SK-N-SH treated with all-trans-retinoic acid at 6 μM for 48 hours (cell line): Measurements from ENCODE around the gene ERICH4.
A peak's percentile ranks its signal among the peaks of the same experiment; 100 is the strongest.

Source experiments
- ATAC-seq: fragments of 200-7000 bp; cut with Tn5 transposase; 3 replicates; pipeline ENCODE4 v1.9.1; 2020; ENCODE audit warnings: mild to moderate bottlenecking, moderate library complexity
- BACH2 ChIP-seq: fragments of 250-450 bp; sonication (Bioruptor Pico); IDR thresholded peaks from 2 replicates; pipeline ENCODE4 v1.9.0; 2021; ENCODE audit warnings: mild to moderate bottlenecking, borderline replicate concordance
- CSDC2 ChIP-seq: fragments of 250-450 bp; sonication (Bioruptor Pico); IDR thresholded peaks from 2 replicates; pipeline ENCODE4 v1.5.0; 2020; ENCODE audit warnings: mild to moderate bottlenecking, moderate library complexity
- ESRRG ChIP-seq: fragments of 250-450 bp; sonication (Bioruptor Pico); IDR thresholded peaks from 2 replicates; pipeline ENCODE4 v1.6.1; 2021; ENCODE audit warnings: mild to moderate bottlenecking
- GLIS3 ChIP-seq: fragments of 250-450 bp; sonication (Bioruptor Pico); IDR thresholded peaks from 2 replicates; pipeline ENCODE4 v1.5.0; 2020; ENCODE audit warnings: mild to moderate bottlenecking, moderate library complexity
- ISL1 ChIP-seq: fragments of 250-450 bp; sonication (Bioruptor Pico); IDR thresholded peaks from 2 replicates; pipeline ENCODE4 v2.1.2; 2022; ENCODE audit warnings: mild to moderate bottlenecking, moderate library complexity
- OSR1 ChIP-seq: fragments of 250-450 bp; sonication (Bioruptor Pico); IDR thresholded peaks from 2 replicates; pipeline ENCODE4 v1.8.0; 2022; ENCODE audit warnings: moderate library complexity, mild to moderate bottlenecking, inconsistent platforms
- PATZ1 ChIP-seq: fragments of 250-450 bp; sonication (Bioruptor Pico); IDR thresholded peaks from 2 replicates; pipeline ENCODE4 v1.8.0; 2020; ENCODE audit warnings: mild to moderate bottlenecking, moderate library complexity, borderline replicate concordance
- PPARA ChIP-seq: fragments of 250-450 bp; sonication (Bioruptor Pico); IDR thresholded peaks from 2 replicates; pipeline ENCODE4 v1.5.0; 2020; ENCODE audit warnings: mild to moderate bottlenecking, borderline replicate concordance
- RARB ChIP-seq: fragments of 250-450 bp; sonication (Bioruptor Pico); IDR thresholded peaks from 2 replicates; pipeline ENCODE4 v1.8.0; 2021; ENCODE audit warnings: mild to moderate bottlenecking, moderate library complexity
- SNAI2 ChIP-seq: fragments of 250-450 bp; sonication (Bioruptor Pico); IDR thresholded peaks from 2 replicates; pipeline ENCODE4 v1.5.0; 2020; ENCODE audit warnings: mild to moderate bottlenecking, moderate library complexity
- TCF4 ChIP-seq: fragments of 250-450 bp; sonication (Bioruptor Pico); IDR thresholded peaks from 2 replicates; pipeline ENCODE4 v1.8.0; 2021; ENCODE audit warnings: mild to moderate bottlenecking, moderate library complexity, borderline replicate concordance
- TOX ChIP-seq: fragments of 250-450 bp; sonication (Bioruptor Pico); IDR thresholded peaks from 2 replicates; pipeline ENCODE4 v1.8.0; 2021; ENCODE audit warnings: mild to moderate bottlenecking, moderate library complexity, borderline replicate concordance
- ZC3H10 ChIP-seq: fragments of 250-450 bp; sonication (Bioruptor Pico); IDR thresholded peaks from 2 replicates; pipeline ENCODE4 v1.5.1; 2021; ENCODE audit warnings: mild to moderate bottlenecking, moderate library complexity
- ZFP3 ChIP-seq: fragments of 250-450 bp; sonication (Bioruptor Pico); IDR thresholded peaks from 2 replicates; pipeline ENCODE4 v1.5.0; 2020; ENCODE audit warnings: mild to moderate bottlenecking, moderate library complexity
- ZFP30 ChIP-seq: fragments of 450-650 bp; formaldehyde crosslinking; IDR thresholded peaks from 2 replicates; pipeline ENCODE4 v1.5.0; 2022; ENCODE audit warnings: mild to moderate bottlenecking, moderate library complexity
- ZNF565 ChIP-seq: fragments of 450-650 bp; formaldehyde crosslinking; conservative IDR thresholded peaks from 2 replicates; pipeline ENCODE4 v1.5.0; 2020; ENCODE audit warnings: low read depth, mild to moderate bottlenecking, moderate library complexity
- ZNF70 ChIP-seq: fragments of 450-650 bp; formaldehyde crosslinking; IDR thresholded peaks from 2 replicates; pipeline ENCODE4 v1.5.0; 2020; ENCODE audit warnings: mild to moderate bottlenecking, moderate library complexity
- TF ChIP-seq, protein P1 (sequence below): fragments of 250-450 bp; sonication (Bioruptor Pico); IDR thresholded peaks from 2 replicates; pipeline ENCODE4 v1.5.1; 2021; ENCODE audit warnings: mild to moderate bottlenecking, moderate library complexity
- TF ChIP-seq, protein P2 (sequence below): fragments of 250-450 bp; sonication (Bioruptor Pico); IDR thresholded peaks from 2 replicates; pipeline ENCODE4 v1.5.1; 2020; ENCODE audit warnings: low read depth, mild to moderate bottlenecking, moderate library complexity

The ERICH4 gene

DNA sequence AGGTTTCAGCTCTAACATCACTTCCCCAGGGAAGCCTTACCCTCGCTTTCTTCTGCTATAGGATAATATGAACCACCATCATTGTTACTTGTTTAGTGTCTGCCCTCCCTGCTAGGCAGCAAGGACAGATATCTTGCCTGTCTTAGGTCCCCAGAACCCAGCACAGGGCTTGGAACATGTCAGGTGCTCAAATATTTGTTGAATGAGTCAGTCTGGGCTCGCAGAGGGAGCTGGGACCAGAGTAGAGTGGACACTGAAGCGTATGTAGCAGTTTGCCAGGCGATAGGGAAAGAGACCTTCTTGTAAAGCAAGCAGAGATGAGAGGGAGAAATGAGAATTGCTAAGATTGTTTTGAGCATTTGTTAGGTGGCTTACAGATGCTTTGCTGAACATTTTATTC, 33.7 kb upstream of the ERICH4 start:
- peak; percentile 60 for ATAC-seq
- TF ChIP-seq TOX (CRISPR knock-in tag), result no peak
- no peak for TF ChIP-seq TCF4 (CRISPR knock-in tag)
- no peak for TF ChIP-seq SNAI2 (CRISPR knock-in tag)
- TF ChIP-seq ZC3H10, result no peak
- no peak for TF ChIP-seq PATZ1 (CRISPR knock-in tag)
- TF ChIP-seq OSR1 (CRISPR knock-in tag), result no peak
- no peak for TF ChIP-seq BACH2 (CRISPR knock-in tag)
- TF ChIP-seq CSDC2, result no peak
- TF ChIP-seq ESRRG (CRISPR knock-in tag), result no peak
- TF ChIP-seq ZFP30 (CRISPR knock-in tag), result no peak
- TF ChIP-seq ZNF70 (CRISPR knock-in tag), result no peak

DNA sequence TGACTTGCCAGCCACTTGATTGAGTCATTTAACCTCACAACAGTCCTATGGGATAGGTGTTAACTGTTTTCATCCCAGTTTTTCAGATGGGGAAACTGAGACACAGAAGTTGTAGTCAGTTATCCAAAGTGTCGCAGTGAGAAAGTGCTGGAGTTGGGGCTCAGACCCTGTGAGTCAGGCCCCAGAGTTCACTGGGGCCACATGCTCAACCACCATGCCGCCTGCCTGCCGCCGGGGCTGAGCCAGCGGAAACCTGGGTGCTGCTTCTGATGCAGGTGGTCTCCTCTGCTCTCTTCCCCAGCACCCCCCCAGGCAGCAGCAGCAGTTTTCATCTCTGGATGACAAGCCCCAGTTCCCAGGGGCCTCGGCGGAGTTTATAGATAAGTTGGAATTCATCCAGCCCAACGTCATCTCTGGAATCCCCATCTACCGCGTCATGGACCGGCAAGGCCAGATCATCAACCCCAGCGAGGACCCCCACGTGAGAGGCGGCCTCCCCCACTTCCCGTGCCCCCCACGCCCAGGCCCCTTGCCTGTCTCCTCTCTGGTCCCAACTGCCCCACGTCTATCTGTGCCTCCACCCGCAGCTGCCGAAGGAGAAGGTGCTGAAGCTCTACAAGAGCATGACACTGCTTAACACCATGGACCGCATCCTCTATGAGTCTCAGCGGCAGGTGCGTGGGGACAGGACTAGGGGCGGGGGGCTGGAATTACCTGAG, 32.5 kb upstream of the ERICH4 start:
- no peak for ATAC-seq
- TF ChIP-seq ISL1 (CRISPR knock-in tag), result no peak

- TF ChIP-seq ISL1 (CRISPR knock-in tag) (0 out of 2 replicates have a peak, but pooled peaks have one; percentile 8), RARB (CRISPR knock-in tag) (no peak)
- no peak for ATAC-seq
These were observed 31.6 kb upstream of the ERICH4 start for GRCh38 chr19:41411100-41411967.

DNA sequence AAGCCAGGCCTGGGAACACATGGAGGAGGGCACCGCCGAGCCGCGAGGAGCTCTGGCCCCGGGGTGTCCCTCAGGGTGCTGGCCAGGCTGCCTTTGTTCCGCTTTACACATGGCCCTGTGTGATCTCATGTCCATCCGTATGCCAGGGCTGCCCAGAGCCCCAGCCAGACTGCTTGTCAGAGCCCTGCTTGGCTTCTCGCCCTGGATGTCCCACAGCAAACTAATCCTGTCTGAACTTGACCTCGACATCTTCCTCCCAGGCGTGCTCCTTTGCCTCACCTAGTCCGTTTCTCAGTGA, 31.0 kb upstream of the ERICH4 start:
- TF ChIP-seq CSDC2 (no peak), ZFP3 (0 out of 2 replicates have a peak, but pooled peaks have one; percentile 59), TCF4 (CRISPR knock-in tag) (no peak)
- TF ChIP-seq, all 23 proteins: peak for 1
- no peak for ATAC-seq

- ATAC-seq, result no peak
- TF ChIP-seq BACH2 (CRISPR knock-in tag), result no peak
- no peak for TF ChIP-seq TOX (CRISPR knock-in tag)
- TF ChIP-seq PPARA (CRISPR knock-in tag), result no peak
- no peak for TF ChIP-seq ZFP3
- no peak for TF ChIP-seq ZNF565 (CRISPR knock-in tag)
- TF ChIP-seq GLIS3 (CRISPR knock-in tag), result no peak
- TF ChIP-seq ISL1 (CRISPR knock-in tag), result no peak
- no peak for TF ChIP-seq TCF4 (CRISPR knock-in tag)
- no peak for TF ChIP-seq PATZ1 (CRISPR knock-in tag)
- TF ChIP-seq, protein P1, sequence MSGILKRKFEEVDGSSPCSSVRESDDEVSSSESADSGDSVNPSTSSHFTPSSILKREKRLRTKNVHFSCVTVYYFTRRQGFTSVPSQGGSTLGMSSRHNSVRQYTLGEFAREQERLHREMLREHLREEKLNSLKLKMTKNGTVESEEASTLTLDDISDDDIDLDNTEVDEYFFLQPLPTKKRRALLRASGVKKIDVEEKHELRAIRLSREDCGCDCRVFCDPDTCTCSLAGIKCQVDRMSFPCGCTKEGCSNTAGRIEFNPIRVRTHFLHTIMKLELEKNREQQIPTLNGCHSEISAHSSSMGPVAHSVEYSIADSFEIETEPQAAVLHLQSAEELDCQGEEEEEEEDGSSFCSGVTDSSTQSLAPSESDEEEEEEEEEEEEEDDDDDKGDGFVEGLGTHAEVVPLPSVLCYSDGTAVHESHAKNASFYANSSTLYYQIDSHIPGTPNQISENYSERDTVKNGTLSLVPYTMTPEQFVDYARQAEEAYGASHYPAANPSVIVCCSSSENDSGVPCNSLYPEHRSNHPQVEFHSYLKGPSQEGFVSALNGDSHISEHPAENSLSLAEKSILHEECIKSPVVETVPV (CRISPR knock-in tag), result no peak
- TF ChIP-seq, protein P2, sequence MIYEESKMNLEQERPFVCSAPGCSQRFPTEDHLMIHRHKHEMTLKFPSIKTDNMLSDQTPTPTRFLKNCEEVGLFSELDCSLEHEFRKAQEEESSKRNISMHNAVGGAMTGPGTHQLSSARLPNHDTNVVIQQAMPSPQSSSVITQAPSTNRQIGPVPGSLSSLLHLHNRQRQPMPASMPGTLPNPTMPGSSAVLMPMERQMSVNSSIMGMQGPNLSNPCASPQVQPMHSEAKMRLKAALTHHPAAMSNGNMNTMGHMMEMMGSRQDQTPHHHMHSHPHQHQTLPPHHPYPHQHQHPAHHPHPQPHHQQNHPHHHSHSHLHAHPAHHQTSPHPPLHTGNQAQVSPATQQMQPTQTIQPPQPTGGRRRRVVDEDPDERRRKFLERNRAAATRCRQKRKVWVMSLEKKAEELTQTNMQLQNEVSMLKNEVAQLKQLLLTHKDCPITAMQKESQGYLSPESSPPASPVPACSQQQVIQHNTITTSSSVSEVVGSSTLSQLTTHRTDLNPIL (CRISPR knock-in tag), result no peak
These were observed 30.0 kb upstream of the ERICH4 start for GRCh38 chr19:41412953-41413352.
